Measurements from ENCODE around the gene PKHD1.

PKHD1 gene

GRCh38 chr6:52106994-52107393 lies 19.6 kb upstream of the PKHD1 start:
- no peak for DNase-seq (ENCODE audit: low spot score)
- H3K27ac ChIP-seq, result no peak overlapping the region
- no peak for TF ChIP-seq CTCF (IDR thresholded peaks at IDR 0.05)

GRCh38 chr6:52104979-52105378 lies 17.6 kb upstream of the PKHD1 start:
- TF ChIP-seq CTCF (IDR thresholded peaks at IDR 0.05), result no peak
- Histone ChIP-seq H3K4me3 (no peak overlapping the region), H3K27ac (no peak overlapping the region)
- DNase-seq (ENCODE audit: low spot score), result no peak

More at GRCh38 chr6:52106994-52107393, 19.6 kb upstream of the PKHD1 start:
- no peak overlapping the region for H3K4me3 ChIP-seq

- Histone ChIP-seq H3K27ac (no peak overlapping the region), H3K4me3 (no peak overlapping the region)
- no peak for DNase-seq (ENCODE audit: low spot score)
- TF ChIP-seq CTCF (IDR thresholded peaks at IDR 0.05), result no peak
Measured at GRCh38 chr6:52103623-52104022, 16.2 kb upstream of the PKHD1 start.

GRCh38 chr6:52102405-52102804 lies 15.0 kb upstream of the PKHD1 start:
- no peak overlapping the region for H3K4me3 ChIP-seq
- no peak for TF ChIP-seq CTCF (IDR thresholded peaks at IDR 0.05)
- H3K27ac ChIP-seq, result no peak overlapping the region
- DNase-seq (ENCODE audit: low spot score), result no peak

GRCh38 chr6:52098721-52099120 lies 11.3 kb upstream of the PKHD1 start:
- H3K4me3 ChIP-seq, result no peak overlapping the region
- no peak for TF ChIP-seq CTCF (IDR thresholded peaks at IDR 0.05)
- no peak for DNase-seq (ENCODE audit: low spot score)
- H3K27ac ChIP-seq, result no peak overlapping the region

GRCh38 chr6:52089758-52090348 lies 2.4 kb upstream of the PKHD1 start:
- H3K27ac ChIP-seq, result no peak overlapping the region
- no peak for DNase-seq (ENCODE audit: low spot score)

More at GRCh38 chr6:52089758-52090348, 2.4 kb upstream of the PKHD1 start:
- no peak overlapping the region for H3K4me3 ChIP-seq
- TF ChIP-seq CTCF (IDR thresholded peaks at IDR 0.05), result no peak
